Vagina (tissue), 2 donors: ENCODE results near the gene MSL3B.

ENCODE experiments used
- POLR2AphosphoS5 ChIP-seq, 2 donors: sonication (generic); formaldehyde crosslinking; IDR thresholded peaks; one replicate each; pipeline ENCODE4 v1.9.0; 2017; ENCODE audit warnings: antibody characterized with exemption in 2 of 2, mild to moderate bottlenecking in 2 of 2, low read depth in 1 of 2; ENCODE audit not compliant: insufficient read depth in 1 of 2
- TF ChIP-seq, protein P1 (sequence below), 3 experiments: fragments of 450-650 bp in 2 of 3; fragments of 200-600 bp in 1 of 3; sonication (generic) in 1 of 3; IDR thresholded peaks; one replicate each; pipeline ENCODE4 v1.5.1; 2017 to 2019; ENCODE audit warnings: antibody characterized with exemption in 3 of 3, mild to moderate bottlenecking in 2 of 3, moderate library complexity in 2 of 3

DNA sequence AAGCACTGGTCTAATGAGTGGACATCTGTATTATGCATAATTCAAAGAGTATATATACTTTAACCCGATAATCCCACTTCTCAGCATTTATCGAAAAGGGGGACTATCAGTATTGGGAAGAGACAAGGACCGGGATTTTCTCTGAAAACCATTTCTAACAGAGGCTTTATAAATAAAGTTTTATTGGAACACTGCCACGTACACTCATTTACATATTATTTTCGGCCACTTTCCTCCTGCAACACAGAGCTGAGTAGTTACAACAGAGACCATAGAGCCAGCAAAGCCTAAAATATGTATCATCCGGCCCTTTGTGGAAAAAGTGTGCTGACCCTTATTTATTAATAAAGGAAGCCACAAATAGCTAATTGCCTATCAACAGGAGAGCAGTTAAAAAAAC lies 17.0 kb downstream of the MSL3B start:
- TF ChIP-seq, protein P1, sequence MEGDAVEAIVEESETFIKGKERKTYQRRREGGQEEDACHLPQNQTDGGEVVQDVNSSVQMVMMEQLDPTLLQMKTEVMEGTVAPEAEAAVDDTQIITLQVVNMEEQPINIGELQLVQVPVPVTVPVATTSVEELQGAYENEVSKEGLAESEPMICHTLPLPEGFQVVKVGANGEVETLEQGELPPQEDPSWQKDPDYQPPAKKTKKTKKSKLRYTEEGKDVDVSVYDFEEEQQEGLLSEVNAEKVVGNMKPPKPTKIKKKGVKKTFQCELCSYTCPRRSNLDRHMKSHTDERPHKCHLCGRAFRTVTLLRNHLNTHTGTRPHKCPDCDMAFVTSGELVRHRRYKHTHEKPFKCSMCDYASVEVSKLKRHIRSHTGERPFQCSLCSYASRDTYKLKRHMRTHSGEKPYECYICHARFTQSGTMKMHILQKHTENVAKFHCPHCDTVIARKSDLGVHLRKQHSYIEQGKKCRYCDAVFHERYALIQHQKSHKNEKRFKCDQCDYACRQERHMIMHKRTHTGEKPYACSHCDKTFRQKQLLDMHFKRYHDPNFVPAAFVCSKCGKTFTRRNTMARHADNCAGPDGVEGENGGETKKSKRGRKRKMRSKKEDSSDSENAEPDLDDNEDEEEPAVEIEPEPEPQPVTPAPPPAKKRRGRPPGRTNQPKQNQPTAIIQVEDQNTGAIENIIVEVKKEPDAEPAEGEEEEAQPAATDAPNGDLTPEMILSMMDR (IDR thresholded peaks at IDR 0.05), result no peak
- TF ChIP-seq POLR2AphosphoS5 (IDR thresholded peaks at IDR 0.05; ENCODE audit: insufficient read depth in 1 of 2, low read depth in 1 of 2), result no peak
